Fibroblast of peridontal ligament (primary cell): ENCODE data around the gene TMC6.
A peak's percentile ranks its signal among the peaks of the same experiment; 100 is the strongest.
"Not testable (repeated sequence)": the region's sequence is repeated elsewhere in the genome, so short reads cannot be mapped to it uniquely, and the experiment has no call there.

Experiments
- DNase-seq: peaks from one replicate; pipeline ENCODE4 v3.0.0-alpha.2; 2010; ENCODE audit errors: extremely low read depth

Gene TMC6

DNA sequence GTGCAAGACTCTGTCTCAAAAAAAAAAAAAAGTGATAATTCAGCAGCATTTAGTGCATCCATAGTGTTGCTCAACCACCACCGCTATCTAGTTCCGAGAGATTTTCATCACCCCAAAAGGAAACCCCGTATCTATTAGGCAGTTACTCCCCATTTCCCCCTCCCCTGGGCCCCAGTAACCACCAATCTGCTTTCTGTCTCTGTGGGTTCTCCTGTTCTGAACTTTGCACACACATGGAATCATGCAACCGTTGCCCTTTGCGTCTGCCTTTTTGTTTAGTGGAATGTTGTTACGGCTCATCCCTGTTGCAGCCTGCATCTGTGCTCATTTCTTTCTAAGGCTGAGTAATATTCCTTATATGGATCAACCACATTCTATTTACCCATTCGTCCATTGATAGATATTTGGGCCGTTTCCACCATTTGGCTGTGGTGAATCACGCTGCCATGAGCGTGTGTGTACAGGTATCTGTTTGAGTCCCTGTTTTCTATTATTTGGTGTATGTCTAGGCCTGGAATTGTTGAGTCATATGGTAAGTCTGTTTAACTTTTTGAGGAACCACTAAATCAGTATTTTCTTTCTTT lies 31.1 kb upstream of the TMC6 start:
- peak; percentile 43 for DNase-seq

GRCh38 chr17:78154903-78155811 lies 26.6 kb upstream of the TMC6 start:
- no peak for DNase-seq

DNA sequence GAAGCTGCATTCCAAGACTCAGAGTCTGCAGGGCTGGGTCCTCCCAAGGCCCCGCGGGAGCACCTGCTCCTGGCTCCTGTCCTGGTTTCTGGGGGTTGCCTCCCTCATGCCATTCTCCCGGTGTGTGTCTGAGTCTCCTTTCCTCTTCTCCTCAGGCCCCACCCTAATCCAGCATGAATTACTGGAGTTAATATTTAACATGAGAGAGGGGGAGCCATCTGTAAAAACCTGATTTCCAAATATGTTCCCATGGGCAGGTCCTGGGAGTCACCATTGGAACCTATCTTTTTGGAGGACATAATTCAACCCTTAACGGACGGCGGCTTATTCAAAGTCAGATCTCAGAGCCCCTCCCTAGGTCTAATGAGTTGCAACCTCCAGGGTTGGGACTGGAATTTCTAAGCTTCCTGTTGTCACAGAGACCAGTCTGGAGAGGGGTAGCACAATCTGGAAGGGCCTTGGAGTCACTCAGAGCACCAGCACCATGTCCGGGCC lies 23.0 kb upstream of the TMC6 start:
- no peak for DNase-seq

GRCh38 chr17:78148286-78149016 lies 19.9 kb upstream of the TMC6 start:
- no peak for DNase-seq

DNA sequence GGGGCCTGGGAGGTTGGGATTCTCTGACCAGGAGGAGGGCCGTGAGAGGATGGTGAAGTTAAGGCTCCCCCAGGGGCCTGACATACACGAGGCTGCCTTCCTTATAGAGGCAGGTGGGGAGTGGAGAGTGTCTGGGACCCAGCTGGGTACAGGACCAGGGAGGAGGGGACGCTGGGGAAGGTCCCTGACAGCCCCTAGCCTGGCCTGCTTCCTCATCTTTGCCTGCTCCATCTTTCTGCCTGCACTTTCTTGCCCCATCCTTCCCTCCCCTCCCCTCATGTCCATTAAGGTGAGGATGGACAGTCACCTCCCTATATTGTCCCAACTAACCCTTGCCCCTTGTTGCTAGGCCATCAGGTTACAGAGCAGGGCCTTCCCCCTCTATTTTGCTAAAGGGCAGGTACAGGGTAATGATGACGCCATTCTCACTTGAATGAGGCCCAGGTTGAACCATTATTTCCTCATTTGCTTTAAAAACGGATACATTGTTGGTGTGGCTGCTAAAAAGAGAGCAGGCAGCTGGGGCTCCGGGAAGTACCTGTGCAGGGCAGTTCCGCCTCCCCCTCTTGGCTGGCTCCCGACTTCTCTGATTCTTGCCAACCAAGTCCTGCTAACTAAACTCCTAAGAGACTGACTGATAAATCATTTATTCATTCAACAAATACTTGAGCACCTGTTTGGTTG lies 18.9 kb upstream of the TMC6 start:
- DNase-seq, result no peak

DNA sequence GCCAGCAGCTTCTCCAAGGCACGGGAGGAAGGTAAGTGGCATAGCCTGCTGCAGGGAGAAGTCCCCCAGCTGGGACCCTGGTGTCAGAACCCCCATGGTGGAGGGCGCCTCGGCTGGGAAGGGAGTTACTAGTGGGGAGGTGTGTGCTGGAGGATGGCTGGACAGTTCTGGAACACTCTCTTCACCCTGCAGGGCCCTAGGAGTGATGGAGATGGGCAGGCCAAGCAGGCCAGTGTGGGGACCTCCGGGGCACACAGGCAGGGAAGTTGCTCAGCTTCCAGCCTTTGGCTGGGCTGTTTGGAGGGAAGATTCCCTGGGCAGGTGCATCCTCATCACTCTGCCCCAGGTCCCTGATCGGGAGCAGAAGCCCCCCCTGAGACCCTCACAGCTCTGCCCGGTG lies 18.3 kb upstream of the TMC6 start:
- no peak for DNase-seq

- no peak for DNase-seq
Observed at GRCh38 chr17:78146471-78146869, 17.9 kb upstream of the TMC6 start.

- no peak for DNase-seq
Observed at GRCh38 chr17:78144736-78145641, 16.4 kb upstream of the TMC6 start.

DNA sequence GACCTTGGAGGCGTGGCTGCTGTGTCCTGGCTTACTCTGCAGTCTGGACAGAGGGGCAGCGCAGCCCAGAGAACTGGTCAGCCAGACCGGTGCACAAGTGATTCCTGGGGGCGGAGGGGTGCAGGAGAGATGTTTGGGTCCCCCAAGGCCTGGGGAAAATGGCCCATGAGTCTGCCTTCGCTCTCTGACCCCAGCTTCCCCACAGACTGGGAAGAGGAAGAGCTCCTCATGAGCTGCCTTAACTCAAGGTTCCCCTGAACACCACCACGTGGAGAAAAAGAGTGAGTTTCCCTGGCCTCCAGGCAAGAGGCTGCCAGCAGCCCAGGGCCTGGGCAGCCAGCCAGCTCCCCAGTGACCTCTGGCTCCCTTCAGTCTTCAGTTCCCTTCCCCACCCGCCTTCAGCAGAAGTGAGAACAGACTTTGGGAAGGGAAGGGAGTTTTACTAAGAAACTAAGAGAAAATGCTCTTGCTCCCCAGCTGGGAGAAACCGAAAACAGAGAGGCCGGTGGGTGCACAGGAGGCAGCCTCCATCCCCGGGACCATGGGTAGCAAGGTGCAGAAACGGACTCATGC lies 15.7 kb upstream of the TMC6 start:
- DNase-seq, result peak; percentile 85

DNA sequence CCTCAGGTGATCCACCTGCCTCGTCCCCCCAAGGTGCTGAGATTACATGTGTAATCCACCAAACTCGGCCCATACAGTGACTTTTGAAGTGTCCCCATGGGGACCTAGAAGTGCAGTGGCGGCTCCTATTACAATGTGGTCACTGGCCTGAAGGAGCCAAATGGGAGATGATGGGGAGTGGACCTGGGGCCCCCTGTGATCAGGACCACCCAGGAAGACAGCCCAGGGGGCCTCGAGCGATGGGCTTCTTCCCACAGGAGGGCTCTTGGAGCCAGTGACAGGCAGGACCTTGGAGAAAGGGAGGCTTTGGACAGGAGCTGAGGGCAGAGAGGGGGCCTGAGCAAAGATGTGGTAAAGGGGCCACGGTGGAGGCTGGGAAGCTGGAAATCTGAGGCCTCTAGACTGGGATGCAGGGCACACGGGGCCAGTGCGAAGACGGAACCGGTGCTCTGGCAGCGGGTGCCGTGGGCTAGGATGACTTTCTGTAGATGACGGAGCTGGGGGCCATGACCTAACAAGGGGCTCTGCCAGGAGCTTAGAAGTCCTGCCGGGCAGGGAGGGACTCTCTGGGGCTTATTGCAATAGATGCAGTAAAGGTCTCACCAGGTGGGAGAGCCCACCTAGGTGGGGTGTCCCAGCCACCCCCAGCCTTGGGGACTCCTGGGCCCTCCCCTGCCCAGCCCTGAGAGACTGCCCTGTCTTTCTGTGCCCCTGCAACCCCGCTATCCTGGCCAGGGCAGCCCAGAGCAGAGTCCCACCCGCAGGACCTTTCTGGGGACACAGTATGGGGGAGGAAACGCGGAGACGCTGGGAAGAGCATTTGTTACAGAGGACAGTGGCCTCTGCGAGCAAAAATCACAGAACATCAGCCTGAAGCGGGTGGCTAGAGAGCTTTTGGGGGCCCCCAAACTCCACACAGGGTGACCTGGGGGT lies 14.9 kb upstream of the TMC6 start:
- no peak for DNase-seq

- no peak for DNase-seq
Observed at GRCh38 chr17:78142119-78142861, 13.7 kb upstream of the TMC6 start.

DNA sequence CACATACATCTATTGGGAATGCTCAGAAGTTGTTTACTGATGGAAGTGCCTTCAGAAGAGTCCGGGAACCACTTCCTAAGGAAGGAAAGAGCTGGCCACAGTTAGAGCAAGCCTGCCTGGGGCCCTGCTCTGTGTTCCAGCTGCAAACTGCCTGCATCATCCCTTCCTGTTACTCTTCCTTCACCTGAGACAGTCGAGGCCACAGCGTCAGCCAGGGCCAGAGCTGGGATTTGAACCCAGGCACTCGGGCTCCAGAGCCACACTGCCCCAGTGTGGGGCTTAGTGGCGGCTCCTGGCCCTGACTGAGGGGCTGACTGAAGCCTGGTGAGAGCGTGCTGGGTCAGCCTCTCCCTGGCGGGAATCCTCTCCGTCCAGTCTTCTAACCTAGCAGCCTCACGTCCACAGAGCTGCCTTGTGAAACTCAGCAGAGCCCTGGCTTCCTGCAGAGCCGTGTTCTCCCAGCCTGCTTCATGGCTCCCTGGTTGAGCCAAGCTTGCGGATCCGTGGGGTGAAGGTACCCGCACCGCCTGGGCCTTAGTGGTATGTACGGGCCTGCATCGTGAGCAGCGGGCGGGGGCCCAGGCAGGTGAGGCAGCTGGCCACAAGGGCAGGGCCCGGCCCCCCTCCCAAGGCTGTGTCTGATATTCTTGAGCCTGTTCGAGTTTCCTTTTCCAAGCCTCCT lies 13.0 kb upstream of the TMC6 start:
- no peak for DNase-seq

GRCh38 chr17:78140169-78141051 lies 11.9 kb upstream of the TMC6 start:
- no peak for DNase-seq

- not testable (repeated sequence) for DNase-seq
Observed at GRCh38 chr17:78139861-78140168, 11.3 kb upstream of the TMC6 start.

DNA sequence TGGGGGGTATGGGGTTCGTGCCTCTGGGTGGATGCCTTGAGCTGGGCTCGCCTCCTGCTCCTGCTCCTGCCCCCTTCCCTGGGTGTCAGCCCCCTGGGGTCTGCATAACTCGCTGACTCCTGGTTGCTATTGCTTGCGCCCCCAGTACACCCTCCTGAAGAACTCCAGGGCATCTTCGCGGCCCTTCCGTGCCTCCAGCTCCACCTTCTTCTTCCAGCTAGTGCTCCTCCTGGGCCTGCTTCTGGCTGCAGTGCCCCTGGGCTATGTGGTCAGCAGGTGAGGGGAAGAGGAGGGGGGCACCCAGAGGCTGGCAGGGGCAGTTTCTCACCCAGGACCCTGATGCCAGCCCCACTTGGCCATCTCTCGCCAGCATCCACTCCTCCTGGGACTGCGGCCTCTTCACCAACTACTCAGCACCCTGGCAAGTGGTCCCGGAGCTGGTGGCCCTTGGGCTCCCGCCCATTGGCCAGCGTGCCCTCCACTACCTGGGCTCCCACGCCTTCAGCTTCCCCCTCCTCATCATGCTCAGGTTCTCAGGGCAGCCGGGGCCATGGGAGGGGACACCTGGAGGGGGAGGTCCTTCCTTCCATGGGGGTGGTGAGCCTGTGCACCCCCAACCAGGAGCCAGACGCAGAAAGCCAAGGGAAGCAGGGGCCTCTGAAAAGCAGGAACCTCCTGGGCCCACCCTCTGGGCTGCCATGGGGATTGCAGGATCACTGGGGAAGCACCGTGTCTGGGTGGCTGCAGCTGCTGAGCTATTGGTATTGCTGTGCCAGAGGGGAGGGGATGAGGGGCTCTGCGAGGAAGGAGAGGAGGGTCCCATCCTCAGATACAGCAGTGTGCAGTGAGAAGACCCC lies 9.9 kb upstream of the TMC6 start:
- DNase-seq, result no peak
